ENCODE results near the gene PELI2. TPM values are rescaled to one million over a fixed set of nuclear protein-coding genes. Genes with fewer than 3 reads are reported as not detected.

The PELI2 gene
- total and polyA plus RNA-seq, 2 of the 4 experiments (the other 2 are of a cell fraction) = 6.0 to 36.7 TPM

DNA sequence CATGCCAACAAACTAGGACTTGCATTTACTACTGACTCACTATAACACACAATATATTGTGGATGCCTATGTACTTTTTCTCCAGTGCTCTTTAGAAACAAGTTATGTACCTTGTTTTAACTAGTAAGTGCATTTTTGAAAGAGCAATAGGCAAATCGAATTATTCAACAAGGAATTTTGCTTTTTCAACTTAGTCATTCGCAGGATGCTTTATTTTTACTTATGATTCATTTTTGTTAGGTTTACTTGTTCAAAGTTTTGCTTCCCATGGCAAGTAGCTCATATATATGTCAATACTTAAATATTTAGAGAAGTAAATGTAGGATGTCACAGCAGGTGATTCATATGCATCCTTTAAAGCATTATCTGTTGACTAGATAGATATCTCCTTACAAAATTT, 149.8 kb downstream of the PELI2 start:
- H4K20me1 ChIP-seq (ENCODE audit: insufficient read depth, low read length) = peaks cover 4% of the 10 kb centered on the region; the same call in 1 of the 2 replicates
- no peaks in the 10 kb centered on the region for H3K9me3 ChIP-seq (ENCODE audit: control insufficient read depth, insufficient read depth, low read length)
- no peak overlapping the region; a peak in 1 of 4 replicates for H4K8ac ChIP-seq (ENCODE audit: low read depth in 2 of 2, low read length in 2 of 2)
- no peak overlapping the region for H2BK120ac ChIP-seq (ENCODE audit: low read depth, low read length)
- peaks cover 12% of the 10 kb centered on the region for H3K4me1 ChIP-seq (ENCODE audit: control insufficient read depth, insufficient read depth, low read length)
- ChIA-PET POLR2A (ENCODE audit: unreplicated experiment) (no interaction called here), CTCF (no interaction called here)
- H3K14ac ChIP-seq (replicated peaks; ENCODE audit: low read depth, low read length) = no peak overlapping the region
- intact Hi-C loops (cut with micrococcal nuclease) (no loop called here), in situ Hi-C loops (cut with MboI; ENCODE audit: low sequenced_read_pairs) (no loop called here), dilution Hi-C loops (cut with HindIII; ENCODE audit: low sequenced_read_pairs, unreplicated experiment) (no loop called here)
- peak; percentile 68 for ATAC-seq (ENCODE audit: low read depth)
- 0 out of 2 replicates have a peak, but pooled peaks have one; percentile 6 for TF ChIP-seq MAFK (IDR thresholded peaks at IDR 0.05; ENCODE audit: low read depth, low read length)
- no peak for TF ChIP-seq CHD1 (IDR thresholded peaks at IDR 0.05; ENCODE audit: low read depth, low read length)
- no peak overlapping the region for H2AFZ ChIP-seq (replicated peaks; ENCODE audit: low read length, poor library complexity)
- no peak overlapping the region for H3K4me3 ChIP-seq (ENCODE audit: insufficient read depth, low read depth, low read length)
- H2AK9ac ChIP-seq (replicated peaks; ENCODE audit: low read depth, low read length, poor library complexity) = no peak overlapping the region
- no peak overlapping the region for H3K9ac ChIP-seq (ENCODE audit: low read depth, low read length)
- no peaks in the 10 kb centered on the region for H3K36me3 ChIP-seq (ENCODE audit: control insufficient read depth, insufficient read depth, low read length)
- H3K9me1 ChIP-seq (ENCODE audit: insufficient read depth, low read length) = peaks cover 17% of the 10 kb centered on the region
- BruUV-seq (replicated peaks) = no TSS peak
- no peak overlapping the region; the same call in 1 of the 2 replicates for H4K5ac ChIP-seq (ENCODE audit: low read depth, low read length)
- H3K27ac ChIP-seq (ENCODE audit: insufficient read depth, low read length) = no peak overlapping the region
- H2BK5ac ChIP-seq (ENCODE audit: low read depth, low read length, poor library complexity, severe bottlenecking) = peak overlapping the region; percentile 66
- DNase-seq = peak; percentile 84
- H2AK5ac ChIP-seq (ENCODE audit: low read depth, low read length) = no peak overlapping the region
- H3K56ac ChIP-seq (ENCODE audit: extremely low read depth, insufficient read depth, low read length) = no peak overlapping the region
- H3K4ac ChIP-seq (ENCODE audit: low read depth, low read length) = no peak overlapping the region
- H3K79me1 ChIP-seq (ENCODE audit: low read depth in 1 of 2, low read length in 2 of 2) = peaks cover 9 to 33% of the 10 kb centered on the region in 2 experiments; a peak in 3 of 4 replicates
- H4K91ac ChIP-seq (ENCODE audit: insufficient read depth, low read depth, low read length) = no peak overlapping the region
- H3K18ac ChIP-seq (ENCODE audit: low read depth, low read length) = no peak overlapping the region
- H2BK15ac ChIP-seq (ENCODE audit: low read depth, low read length) = no peak overlapping the region
- H3K4me2 ChIP-seq (ENCODE audit: low read depth, low read length) = peak overlapping the region; percentile 51; the same call in 1 of the 2 replicates
- H2BK20ac ChIP-seq (ENCODE audit: low read depth, low read length) = no peak overlapping the region
- no CpG with 5 or more reads among the region's 2 CpGs for WGBS, 2 experiments (ENCODE audit: extremely low coverage in 2 of 2, insufficient read length in 1 of 2)
- no peak overlapping the region for H3K23ac ChIP-seq (ENCODE audit: low read depth, low read length)
- H3K27me3 ChIP-seq (ENCODE audit: control insufficient read depth, insufficient read depth, low read length) = no peaks in the 10 kb centered on the region
